HG03378 (cell line): ENCODE results near the gene TMEM132D.

Experiments used
- ATAC-seq: cut with Tn5 transposase; IDR thresholded peaks from one replicate; pipeline ENCODE4 v1.9.1; 2021; ENCODE audit warnings: mild to moderate bottlenecking, moderate library complexity; ENCODE audit not compliant: unreplicated experiment

TMEM132D gene

GRCh38 chr12:129296671-129297070 is 607.2 kb downstream of the TMEM132D start:
- ATAC-seq: no peak

GRCh38 chr12:129294868-129295267 is 609.0 kb downstream of the TMEM132D start:
- no peak for ATAC-seq

GRCh38 chr12:129279771-129280170 is 624.1 kb downstream of the TMEM132D start:
- no peak for ATAC-seq

- ATAC-seq: no peak
Measured at GRCh38 chr12:129276361-129277060, 627.3 kb downstream of the TMEM132D start.

- ATAC-seq: no peak
Measured at GRCh38 chr12:129269756-129270495, 633.9 kb downstream of the TMEM132D start.

- no peak for ATAC-seq
Measured at GRCh38 chr12:129258781-129259318, 645.0 kb downstream of the TMEM132D start.

- ATAC-seq: no peak
Measured at GRCh38 chr12:129257524-129257923, 646.3 kb downstream of the TMEM132D start.

- ATAC-seq: no peak
Measured at GRCh38 chr12:129246630-129247029, 657.2 kb downstream of the TMEM132D start.

- ATAC-seq: no peak
Measured at GRCh38 chr12:129245769-129246168, 658.1 kb downstream of the TMEM132D start.

- no peak for ATAC-seq
Measured at GRCh38 chr12:129241852-129242251, 662.0 kb downstream of the TMEM132D start.

GRCh38 chr12:129237881-129238280 is 665.9 kb downstream of the TMEM132D start:
- no peak for ATAC-seq

GRCh38 chr12:129234209-129234608 is 669.6 kb downstream of the TMEM132D start:
- ATAC-seq: no peak

GRCh38 chr12:129231491-129231890 is 672.3 kb downstream of the TMEM132D start:
- ATAC-seq: no peak

GRCh38 chr12:129230995-129231394 is 672.8 kb downstream of the TMEM132D start:
- no peak for ATAC-seq

- no peak for ATAC-seq
Measured at GRCh38 chr12:129226851-129227250, 677.0 kb downstream of the TMEM132D start.

GRCh38 chr12:129226005-129226404 is 677.8 kb downstream of the TMEM132D start:
- ATAC-seq: no peak

GRCh38 chr12:129215556-129215955 is 688.3 kb downstream of the TMEM132D start:
- no peak for ATAC-seq

- no peak for ATAC-seq
Measured at GRCh38 chr12:129213551-129213950, 690.3 kb downstream of the TMEM132D start.

GRCh38 chr12:129211862-129212630 is 691.8 kb downstream of the TMEM132D start:
- no peak for ATAC-seq

GRCh38 chr12:129208566-129208965 is 695.3 kb downstream of the TMEM132D start:
- no peak for ATAC-seq

- no peak for ATAC-seq
Measured at GRCh38 chr12:129207084-129207483, 696.7 kb downstream of the TMEM132D start.
